HG02588 (cell line): ENCODE measurements around the gene NRXN2.

Source experiments
- ATAC-seq: cut with Tn5 transposase; IDR thresholded peaks from one replicate; pipeline ENCODE4 v1.9.1; 2021; ENCODE audit warnings: mild to moderate bottlenecking, moderate library complexity; ENCODE audit not compliant: unreplicated experiment

The NRXN2 gene

DNA sequence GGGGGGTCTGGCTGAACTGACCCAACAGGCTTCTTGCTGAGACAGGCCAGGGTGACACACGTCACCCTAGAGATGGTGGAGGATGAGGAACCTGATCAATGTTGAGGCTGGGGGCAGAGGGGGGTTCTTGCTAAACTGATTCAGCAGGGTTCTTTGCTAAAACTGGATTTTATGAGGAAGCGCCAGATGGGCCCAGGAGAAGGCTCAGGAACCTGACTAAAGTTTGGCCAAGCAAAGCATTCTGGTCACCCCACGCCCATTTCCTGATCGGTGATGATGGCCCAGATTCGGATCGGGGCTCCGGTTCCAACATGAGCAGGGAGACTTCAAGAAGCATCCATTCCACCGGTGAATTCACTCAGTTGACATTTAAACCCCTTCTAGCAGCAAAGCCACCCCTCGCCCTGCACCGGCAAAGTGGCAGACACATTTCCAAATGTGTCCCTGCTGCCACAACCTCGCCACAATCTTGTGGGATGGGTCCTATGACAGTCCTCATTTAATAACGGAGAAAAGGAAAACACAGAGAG is 166.2 kb downstream of the NRXN2 start:
- no peak for ATAC-seq
